Epithelial cell of esophagus (primary cell): Measurements from ENCODE around the gene CNKSR2.
"Not testable (repeated sequence)": the region's sequence is repeated elsewhere in the genome, so short reads cannot be mapped to it uniquely, and the experiment has no call there.

Experiments used
- DNase-seq: peaks from one replicate; pipeline ENCODE4 v3.0.0; 2010; ENCODE audit warnings: low read depth
- H3K4me3 ChIP-seq: 2 replicates; pipeline ENCODE4 v1.5.1; 2011; ENCODE audit warnings: mild to moderate bottlenecking, low read length, control low read depth
- TF ChIP-seq, protein P1 (sequence below): IDR thresholded peaks from 2 replicates; pipeline ENCODE4 v1.5.1; 2011; ENCODE audit warnings: low read depth, mild to moderate bottlenecking, low read length, control low read depth, inconsistent platforms; ENCODE audit not compliant: insufficient read depth; ENCODE audit errors: missing control alignments

CNKSR2 gene

GRCh38 chrX:21524008-21524407 is 149.8 kb downstream of the CNKSR2 start:
- TF ChIP-seq, protein P1, sequence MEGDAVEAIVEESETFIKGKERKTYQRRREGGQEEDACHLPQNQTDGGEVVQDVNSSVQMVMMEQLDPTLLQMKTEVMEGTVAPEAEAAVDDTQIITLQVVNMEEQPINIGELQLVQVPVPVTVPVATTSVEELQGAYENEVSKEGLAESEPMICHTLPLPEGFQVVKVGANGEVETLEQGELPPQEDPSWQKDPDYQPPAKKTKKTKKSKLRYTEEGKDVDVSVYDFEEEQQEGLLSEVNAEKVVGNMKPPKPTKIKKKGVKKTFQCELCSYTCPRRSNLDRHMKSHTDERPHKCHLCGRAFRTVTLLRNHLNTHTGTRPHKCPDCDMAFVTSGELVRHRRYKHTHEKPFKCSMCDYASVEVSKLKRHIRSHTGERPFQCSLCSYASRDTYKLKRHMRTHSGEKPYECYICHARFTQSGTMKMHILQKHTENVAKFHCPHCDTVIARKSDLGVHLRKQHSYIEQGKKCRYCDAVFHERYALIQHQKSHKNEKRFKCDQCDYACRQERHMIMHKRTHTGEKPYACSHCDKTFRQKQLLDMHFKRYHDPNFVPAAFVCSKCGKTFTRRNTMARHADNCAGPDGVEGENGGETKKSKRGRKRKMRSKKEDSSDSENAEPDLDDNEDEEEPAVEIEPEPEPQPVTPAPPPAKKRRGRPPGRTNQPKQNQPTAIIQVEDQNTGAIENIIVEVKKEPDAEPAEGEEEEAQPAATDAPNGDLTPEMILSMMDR, result no peak
- no peak overlapping the region for H3K4me3 ChIP-seq
- peak; percentile 1 for DNase-seq

DNA sequence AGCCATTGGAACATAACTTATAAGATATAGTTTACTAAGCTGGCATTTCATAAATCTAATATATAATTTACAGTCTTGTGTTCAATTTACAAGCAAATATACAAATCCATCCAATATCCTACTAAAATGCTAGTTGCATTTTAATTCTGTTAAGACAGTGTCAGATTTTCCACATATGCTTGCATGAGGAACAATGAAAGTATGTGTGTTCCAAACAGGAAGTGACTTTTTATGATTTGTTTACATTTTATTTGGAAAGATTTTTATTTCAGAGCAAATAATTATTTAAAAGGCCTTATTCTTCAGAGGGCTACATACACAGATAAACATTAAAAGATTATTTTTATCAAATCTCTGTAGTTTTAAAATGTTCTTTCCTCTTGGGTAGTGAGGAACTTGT is 153.9 kb downstream of the CNKSR2 start:
- DNase-seq, result no peak
- no peak overlapping the region for H3K4me3 ChIP-seq
- TF ChIP-seq, protein P1, result no peak

GRCh38 chrX:21529771-21530170 is 155.6 kb downstream of the CNKSR2 start:
- H3K4me3 ChIP-seq, result no peak overlapping the region
- no peak for DNase-seq
- TF ChIP-seq, protein P1, result no peak

GRCh38 chrX:21544642-21545041 is 170.4 kb downstream of the CNKSR2 start:
- not testable (repeated sequence) for DNase-seq, H3K4me3 ChIP-seq

DNA sequence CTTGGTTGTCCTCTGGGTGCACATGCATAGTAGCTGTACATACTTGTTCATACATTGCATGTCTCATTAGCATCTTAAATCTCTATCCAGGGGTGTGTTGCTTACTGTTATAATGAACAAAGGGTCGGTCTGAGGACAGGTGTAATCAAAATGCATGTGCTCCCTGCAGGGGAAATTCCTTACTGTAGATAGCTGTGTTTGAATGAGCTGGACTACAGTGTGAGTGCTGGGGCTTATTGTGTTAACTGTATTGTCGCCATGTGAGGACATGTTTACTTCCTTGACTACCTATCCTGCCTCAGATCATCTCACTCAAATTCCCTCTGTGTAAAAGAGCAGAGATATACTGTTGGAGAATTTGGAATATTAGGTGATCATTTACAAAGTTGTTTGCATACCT is 185.2 kb downstream of the CNKSR2 start:
- TF ChIP-seq, protein P1, result no peak
- DNase-seq, result no peak
- H3K4me3 ChIP-seq, result no peak overlapping the region

GRCh38 chrX:21565025-21565424 is 190.8 kb downstream of the CNKSR2 start:
- TF ChIP-seq, protein P1, result no peak
- no peak overlapping the region for H3K4me3 ChIP-seq
- no peak for DNase-seq

DNA sequence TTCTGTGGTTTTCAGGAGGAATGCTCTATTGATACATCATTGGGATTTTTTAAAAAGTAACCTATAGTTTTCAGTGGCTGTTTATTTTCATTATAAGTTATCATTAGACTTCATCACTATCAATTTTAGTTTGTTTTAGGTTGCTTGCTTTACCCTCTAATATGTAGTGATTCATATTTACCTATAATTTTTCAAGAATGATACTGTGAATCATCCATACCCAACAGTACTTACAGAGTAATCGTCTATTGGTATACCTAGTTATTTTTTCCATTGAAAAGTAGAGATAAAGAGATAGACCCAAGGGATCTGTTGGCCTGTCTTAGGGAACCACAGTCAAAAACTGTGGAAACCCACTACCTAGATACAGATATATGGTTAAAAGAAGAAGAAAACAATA is 200.6 kb downstream of the CNKSR2 start:
- no peak for DNase-seq
- TF ChIP-seq, protein P1, result no peak
- no peak overlapping the region for H3K4me3 ChIP-seq

DNA sequence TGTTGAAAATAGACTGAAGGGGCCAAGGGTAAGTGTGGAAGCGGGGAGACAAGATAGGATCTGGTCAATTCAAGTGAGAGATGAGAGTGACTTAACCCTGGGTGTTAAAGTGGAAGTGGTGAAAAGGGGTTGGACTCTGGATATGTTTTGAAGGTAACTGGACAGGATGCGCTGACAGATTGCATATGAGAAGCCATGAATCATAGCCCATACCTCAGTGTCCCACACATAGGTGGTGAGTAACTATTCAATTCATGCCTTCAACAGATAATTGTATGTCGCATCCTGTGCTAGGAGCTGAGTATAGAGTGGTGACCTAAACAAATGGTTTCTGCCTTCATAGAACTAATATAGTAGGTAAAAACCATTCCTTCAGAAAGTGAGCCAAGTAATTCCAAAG is 207.3 kb downstream of the CNKSR2 start:
- no peak overlapping the region for H3K4me3 ChIP-seq
- TF ChIP-seq, protein P1, result no peak
- peak; percentile 42 for DNase-seq
